Neural cell (in vitro differentiated cells): ENCODE measurements around the gene NEFH.

ENCODE experiments used
- EZH2 ChIP-seq: fragments of 200-600, 300-800 bp; shearing (Covaris generic), sonication (generic); IDR thresholded peaks from 2 replicates; pipeline ENCODE4 v1.6.1; 2014; ENCODE audit warnings: antibody characterized with exemption, low read length, borderline replicate concordance, mild to moderate bottlenecking; ENCODE audit not compliant: insufficient read depth, poor library complexity, severe bottlenecking
- POLR2AphosphoS5 ChIP-seq: IDR thresholded peaks from 2 replicates; pipeline ENCODE4 v1.6.1; 2012
- RAD21 ChIP-seq: fragments of 450-650 bp; conservative IDR thresholded peaks from 2 replicates; pipeline ENCODE4 v1.6.1; 2014; ENCODE audit warnings: antibody characterized with exemption, mild to moderate bottlenecking, moderate library complexity
- SMC3 ChIP-seq: fragments of 450-650 bp; conservative IDR thresholded peaks from 2 replicates; pipeline ENCODE4 v1.6.1; 2014; ENCODE audit warnings: antibody characterized with exemption, mild to moderate bottlenecking, moderate library complexity; ENCODE audit not compliant: poor library complexity
- TF ChIP-seq, protein P1 (sequence below): fragments of 450-650 bp; IDR thresholded peaks from 2 replicates; pipeline ENCODE4 v1.5.1; 2014; ENCODE audit warnings: antibody characterized with exemption, mild to moderate bottlenecking, moderate library complexity; ENCODE audit not compliant: poor library complexity, severe bottlenecking

DNA sequence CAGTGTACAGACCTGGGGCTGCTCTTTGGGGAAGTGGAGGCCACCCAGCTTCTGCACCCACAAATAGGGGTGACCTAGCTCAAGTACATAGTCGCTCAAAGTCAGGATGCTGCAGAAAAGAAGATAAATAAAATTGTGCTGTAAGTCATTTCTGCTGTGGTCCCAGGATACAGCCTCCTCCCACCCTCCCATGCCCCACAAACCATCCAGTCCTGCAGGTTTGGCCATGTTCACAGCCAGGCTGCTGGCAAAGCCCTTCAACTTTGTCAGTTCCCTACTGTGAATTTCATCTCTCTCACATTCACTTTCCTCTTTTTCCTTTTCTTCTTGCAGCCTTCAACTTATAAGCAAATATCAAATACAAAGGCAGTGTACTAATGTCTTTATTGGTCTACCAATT lies 40.0 kb downstream of the NEFH start:
- TF ChIP-seq, protein P1, sequence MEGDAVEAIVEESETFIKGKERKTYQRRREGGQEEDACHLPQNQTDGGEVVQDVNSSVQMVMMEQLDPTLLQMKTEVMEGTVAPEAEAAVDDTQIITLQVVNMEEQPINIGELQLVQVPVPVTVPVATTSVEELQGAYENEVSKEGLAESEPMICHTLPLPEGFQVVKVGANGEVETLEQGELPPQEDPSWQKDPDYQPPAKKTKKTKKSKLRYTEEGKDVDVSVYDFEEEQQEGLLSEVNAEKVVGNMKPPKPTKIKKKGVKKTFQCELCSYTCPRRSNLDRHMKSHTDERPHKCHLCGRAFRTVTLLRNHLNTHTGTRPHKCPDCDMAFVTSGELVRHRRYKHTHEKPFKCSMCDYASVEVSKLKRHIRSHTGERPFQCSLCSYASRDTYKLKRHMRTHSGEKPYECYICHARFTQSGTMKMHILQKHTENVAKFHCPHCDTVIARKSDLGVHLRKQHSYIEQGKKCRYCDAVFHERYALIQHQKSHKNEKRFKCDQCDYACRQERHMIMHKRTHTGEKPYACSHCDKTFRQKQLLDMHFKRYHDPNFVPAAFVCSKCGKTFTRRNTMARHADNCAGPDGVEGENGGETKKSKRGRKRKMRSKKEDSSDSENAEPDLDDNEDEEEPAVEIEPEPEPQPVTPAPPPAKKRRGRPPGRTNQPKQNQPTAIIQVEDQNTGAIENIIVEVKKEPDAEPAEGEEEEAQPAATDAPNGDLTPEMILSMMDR = no peak
- TF ChIP-seq RAD21 (no peak), EZH2 (no peak), SMC3 (no peak), POLR2AphosphoS5 (no peak)
